ENCODE measurements around the gene ZNF284. TPM values are rescaled to one million over a fixed set of nuclear protein-coding genes. Genes with fewer than 3 reads are reported as not detected.

Gene ZNF284
- total and polyA plus RNA-seq, 2 donors (not counting 1 experiment from before 2014, with no cell fraction given), result 2.1 to 3.3 TPM

- H3K4me2 ChIP-seq (replicated peaks; ENCODE audit: low read depth, low read length, poor library complexity, severe bottlenecking), result no peak overlapping the region
- intact Hi-C loops (cut with micrococcal nuclease), result no loop called here
- WGBS (ENCODE audit: insufficient coverage), result no CpG with 5 or more reads among the region's 3 CpGs
These were observed 5.7 kb upstream of the ZNF284 start for GRCh38 chr19:44066305-44066704.

DNA sequence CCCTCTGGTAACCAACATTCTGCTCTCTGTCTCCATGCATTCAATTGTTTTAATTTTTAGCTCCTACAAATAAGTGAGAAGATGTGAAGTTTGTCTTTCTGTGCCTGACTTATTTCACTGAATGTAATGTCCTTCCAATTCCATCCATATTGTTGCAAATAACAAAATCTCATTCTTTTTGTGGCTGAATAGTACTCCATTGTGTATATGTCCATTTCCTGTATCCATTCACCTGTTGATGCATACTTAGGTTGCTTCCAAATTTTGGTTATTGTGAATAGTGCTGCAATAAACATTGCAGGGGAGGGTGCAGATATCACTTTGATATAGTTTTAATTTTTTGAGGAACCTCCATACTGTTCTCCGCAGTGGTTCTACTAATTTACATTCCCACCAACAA, 2.5 kb upstream of the ZNF284 start:
- POLR2A ChIA-PET, result no interaction called here
- peaks cover 0 to 7% of the 10 kb centered on the region in 2 experiments for H3K36me3 ChIP-seq (replicated peaks in 1 of 2; ENCODE audit: control extremely low read depth in 1 of 2, control insufficient read depth in 1 of 2, extremely low read depth in 1 of 2, insufficient read depth in 2 of 2, low read length in 1 of 2)
- H3K27me3 Mint-ChIP-seq, result no peaks in the 10 kb centered on the region

More at GRCh38 chr19:44066305-44066704, 5.7 kb upstream of the ZNF284 start:
- no peak for DNase-seq
- H3K27ac ChIP-seq (ENCODE audit: low read length in 2 of 2), result no peak overlapping the region
- H3K27me3 ChIP-seq (replicated peaks in 1 of 4; ENCODE audit: control extremely low read depth in 1 of 4, control insufficient read depth in 3 of 4, insufficient read depth in 4 of 4, low read length in 3 of 4), result no peaks in the 10 kb centered on the region
- H3K9me3 Mint-ChIP-seq (ENCODE audit: insufficient read depth), result peaks cover 29% of the 10 kb centered on the region
- no peak for ATAC-seq (ENCODE audit: low read depth)
- peaks cover 4% of the 10 kb centered on the region for H3K4me1 Mint-ChIP-seq
- peaks cover 3 to 27% of the 10 kb centered on the region in 2 experiments for H3K36me3 ChIP-seq (replicated peaks in 1 of 2; ENCODE audit: control extremely low read depth in 1 of 2, control insufficient read depth in 1 of 2, extremely low read depth in 1 of 2, insufficient read depth in 2 of 2, low read length in 1 of 2)
- H3K27ac Mint-ChIP-seq, result no peak overlapping the region
- TF ChIP-seq CTCF (IDR thresholded peaks at IDR 0.05) (no peak), EZH2 (IDR thresholded peaks at IDR 0.05; ENCODE audit: borderline replicate concordance, insufficient read depth, low read depth, low read length, poor library complexity, severe bottlenecking) (no peak)
- ChIA-PET POLR2A (interaction anchor here (0.6 kb wide), 1 partner anchor 165 kb away, joined by 3 read pairs; no protein-coding TSS in a partner anchor), CTCF (no interaction called here)
- no peaks in the 10 kb centered on the region for H3K27me3 Mint-ChIP-seq
- H2AFZ ChIP-seq (ENCODE audit: insufficient read depth, low read depth, low read length, poor library complexity, severe bottlenecking), result no peak overlapping the region
- H3K79me2 ChIP-seq (ENCODE audit: control insufficient read depth, insufficient read depth, low read length), result no peaks in the 10 kb centered on the region
- H4K20me1 ChIP-seq (ENCODE audit: control insufficient read depth, insufficient read depth, low read length, poor library complexity, severe bottlenecking), result no peaks in the 10 kb centered on the region
- H3K4me3 Mint-ChIP-seq, result no peak overlapping the region
- H3K9me3 ChIP-seq (ENCODE audit: control extremely low read depth in 1 of 3, control insufficient read depth in 2 of 3, insufficient read depth in 1 of 3, low read length in 2 of 3), result peaks cover 19 to 30% (median 23%) of the 10 kb centered on the region in 3 donors
- H3K9ac ChIP-seq (ENCODE audit: low read length), result no peak overlapping the region
- H3K4me3 ChIP-seq (ENCODE audit: control extremely low read depth in 1 of 5, extremely low read depth in 1 of 5, insufficient read depth in 1 of 5, low read depth in 2 of 5, low read length in 4 of 5), result no peak overlapping the region
- H3K4me1 ChIP-seq (ENCODE audit: control insufficient read depth in 2 of 2, insufficient read depth in 2 of 2, low read length in 2 of 2), result peaks cover 0 to under 1% of the 10 kb centered on the region in 2 donors

More for the DNA sequence above, 2.5 kb upstream of the ZNF284 start:
- Mint-ChIP-seq H3K27ac (no peak overlapping the region), H3K4me3 (no peak overlapping the region), H3K4me1 (peaks cover 25% of the 10 kb centered on the region), H3K9me3 (ENCODE audit: insufficient read depth) (peaks cover 33% of the 10 kb centered on the region)
- Histone ChIP-seq H3K4me3 (ENCODE audit: control extremely low read depth in 1 of 5, extremely low read depth in 1 of 5, insufficient read depth in 1 of 5, low read depth in 2 of 5, low read length in 4 of 5) (no peak overlapping the region), H3K27ac (ENCODE audit: low read length in 2 of 2) (no peak overlapping the region), H3K9ac (ENCODE audit: low read length) (no peak overlapping the region), H3K4me1 (ENCODE audit: control insufficient read depth in 2 of 2, insufficient read depth in 2 of 2, low read length in 2 of 2) (peaks cover 13 to 16% of the 10 kb centered on the region in 2 donors), H3K4me2 (replicated peaks; ENCODE audit: low read depth, low read length, poor library complexity, severe bottlenecking) (no peak overlapping the region), H3K79me2 (ENCODE audit: control insufficient read depth, insufficient read depth, low read length) (no peaks in the 10 kb centered on the region), H3K9me3 (ENCODE audit: control extremely low read depth in 1 of 3, control insufficient read depth in 2 of 3, insufficient read depth in 1 of 3, low read length in 2 of 3) (peaks cover 17 to 30% (median 19%) of the 10 kb centered on the region in 3 donors), H3K27me3 (replicated peaks in 1 of 4; ENCODE audit: control extremely low read depth in 1 of 4, control insufficient read depth in 3 of 4, insufficient read depth in 4 of 4, low read length in 3 of 4) (no peaks in the 10 kb centered on the region), H2AFZ (ENCODE audit: insufficient read depth, low read depth, low read length, poor library complexity, severe bottlenecking) (no peak overlapping the region), H4K20me1 (ENCODE audit: control insufficient read depth, insufficient read depth, low read length, poor library complexity, severe bottlenecking) (no peaks in the 10 kb centered on the region)
- CTCF ChIA-PET, result no interaction called here
- no CpG with 5 or more reads among the region's 1 CpG for WGBS (ENCODE audit: insufficient coverage)
- ATAC-seq (ENCODE audit: low read depth) (no peak), DNase-seq (no peak)
- intact Hi-C loops (cut with micrococcal nuclease), result no loop called here
- TF ChIP-seq EZH2 (IDR thresholded peaks at IDR 0.05; ENCODE audit: borderline replicate concordance, insufficient read depth, low read depth, low read length, poor library complexity, severe bottlenecking), result no peak
- TF ChIP-seq CTCF (IDR thresholded peaks at IDR 0.05), result no peak
